Mucosa of rectum (tissue), 2 donors: ENCODE results near the gene ZNF436.

ENCODE experiments used
- H3K27ac ChIP-seq, 2 donors: one replicate each; pipeline ENCODE4 v1.7.0; 2013; ENCODE audit warnings: inconsistent platforms in 2 of 2, low read depth in 2 of 2, low read length in 2 of 2
- H3K27me3 ChIP-seq, 2 donors: one replicate each; pipeline ENCODE4 v1.7.0; 2013; ENCODE audit warnings: low read length in 2 of 2; ENCODE audit not compliant: control insufficient read depth in 2 of 2, insufficient read depth in 2 of 2
- H3K36me3 ChIP-seq, 2 donors: one replicate each; pipeline ENCODE4 v1.7.0; 2013; ENCODE audit warnings: low read length in 2 of 2; ENCODE audit not compliant: control insufficient read depth in 2 of 2, insufficient read depth in 2 of 2
- H3K4me1 ChIP-seq, 2 donors: one replicate each; pipeline ENCODE4 v1.7.0; 2013; ENCODE audit warnings: low read length in 2 of 2, mild to moderate bottlenecking in 1 of 2; ENCODE audit not compliant: control insufficient read depth in 2 of 2, insufficient read depth in 2 of 2
- H3K4me3 ChIP-seq, 2 donors: one replicate each; pipeline ENCODE4 v1.7.0; 2013; ENCODE audit warnings: low read length in 2 of 2
- H3K9ac ChIP-seq, 2 donors: one replicate each; pipeline ENCODE4 v1.7.0; 2013; ENCODE audit warnings: low read length in 2 of 2, low read depth in 1 of 2, mild to moderate bottlenecking in 1 of 2
- H3K9me3 ChIP-seq, 2 donors: one replicate each; pipeline ENCODE4 v1.7.0; 2013; ENCODE audit warnings: low read length in 2 of 2; ENCODE audit not compliant: control insufficient read depth in 2 of 2
- donor health status: healthy.
- donor health status: Normal muscosa, but diverticular disease.

Gene ZNF436

DNA sequence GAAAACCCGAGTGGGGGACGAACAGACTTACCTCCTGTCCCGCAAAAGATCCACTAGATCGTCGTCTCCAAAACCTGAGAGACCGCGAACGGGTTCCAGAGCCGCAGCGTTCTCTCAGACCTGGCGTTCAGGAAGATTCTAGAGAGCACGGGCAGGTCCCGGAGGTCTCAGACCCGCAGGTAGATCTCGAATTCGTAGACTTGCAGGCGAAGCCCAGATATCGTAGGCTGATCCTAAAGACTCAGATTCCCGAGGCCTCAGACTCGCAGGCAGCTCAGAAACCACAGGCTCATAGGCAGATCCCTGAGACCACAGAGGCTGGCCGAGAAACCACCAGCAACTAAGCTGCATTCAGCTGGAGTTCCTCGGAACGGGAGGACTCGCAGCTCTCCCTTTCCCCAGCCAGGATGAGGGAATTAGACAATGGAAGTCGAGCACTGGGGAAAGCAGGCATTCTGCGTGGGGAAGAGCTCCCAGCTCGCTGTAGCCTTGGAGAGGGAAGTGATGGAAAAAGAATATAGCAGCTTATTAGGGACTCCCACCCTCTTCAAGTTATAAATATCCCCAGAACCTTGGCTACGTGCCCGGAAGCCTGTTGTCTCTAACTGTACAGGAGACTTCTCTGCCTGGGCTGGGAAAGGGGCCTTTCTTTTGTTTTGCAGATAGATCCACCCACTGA lies at the start of gene ZNF436:
Gene ZNF436 (minus strand): TSS at position 502 of the 679 bp plus-strand sequence. CDS start 1,831 bp downstream, outside the sequence.
- H3K9ac ChIP-seq = peak within 1 kb of the TSS; percentile 94 to 100
- H3K36me3 ChIP-seq = peaks cover 8 to 9% of the 10 kb centered on the region in 2 donors
- peak within 1 kb of the TSS; percentile 83 to 96 for H3K4me3 ChIP-seq
- peak within 1 kb of the TSS; percentile 95 to 98 for H3K27ac ChIP-seq
- no peaks in the 10 kb centered on the region for H3K9me3 ChIP-seq
- no peaks in the 10 kb centered on the region for H3K27me3 ChIP-seq
- peaks cover 26 to 33% of the 10 kb centered on the region in 2 donors for H3K4me1 ChIP-seq

DNA sequence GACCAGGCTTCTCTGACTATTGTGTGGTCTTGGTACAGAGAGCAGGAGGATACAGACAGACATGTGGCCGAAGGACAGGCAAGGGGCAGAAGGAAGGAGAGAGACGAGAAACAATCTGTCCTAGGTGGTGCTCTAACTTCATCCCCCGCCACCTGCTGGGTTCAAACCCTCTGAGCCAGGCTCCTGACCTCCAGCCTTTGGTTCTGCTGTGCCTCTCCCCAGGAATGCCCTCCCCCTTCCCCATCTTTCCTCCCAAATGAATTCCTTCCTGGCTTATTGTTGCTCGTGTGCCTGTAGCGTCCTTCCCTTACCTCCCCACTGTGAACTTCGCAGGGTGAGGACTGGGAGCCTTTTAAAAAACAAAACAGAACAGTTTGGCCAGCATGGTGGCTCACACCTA lies 49.5 kb upstream of the ZNF436 start:
- no peak overlapping the region for H3K4me3 ChIP-seq
- no peaks in the 10 kb centered on the region for H3K27me3 ChIP-seq
- peaks cover 19 to 26% of the 10 kb centered on the region in 2 donors for H3K36me3 ChIP-seq
- H3K9ac ChIP-seq = no peak overlapping the region
- H3K4me1 ChIP-seq = peaks cover 30 to 34% of the 10 kb centered on the region in 2 donors
- no peak overlapping the region for H3K27ac ChIP-seq
- no peaks in the 10 kb centered on the region for H3K9me3 ChIP-seq

- H3K9me3 ChIP-seq = no peaks in the 10 kb centered on the region
- peaks cover 20 to 23% of the 10 kb centered on the region in 2 donors for H3K4me1 ChIP-seq
- H3K36me3 ChIP-seq = peaks cover 19 to 26% of the 10 kb centered on the region in 2 donors
- peak overlapping the region in 1 of 2 donors; percentile 38 for H3K9ac ChIP-seq
- no peak overlapping the region for H3K4me3 ChIP-seq
- H3K27me3 ChIP-seq = no peaks in the 10 kb centered on the region
- peak overlapping the region; percentile 7 to 10 for H3K27ac ChIP-seq
These were observed 47.9 kb upstream of the ZNF436 start for GRCh38 chr1:23417570-23417969.

DNA sequence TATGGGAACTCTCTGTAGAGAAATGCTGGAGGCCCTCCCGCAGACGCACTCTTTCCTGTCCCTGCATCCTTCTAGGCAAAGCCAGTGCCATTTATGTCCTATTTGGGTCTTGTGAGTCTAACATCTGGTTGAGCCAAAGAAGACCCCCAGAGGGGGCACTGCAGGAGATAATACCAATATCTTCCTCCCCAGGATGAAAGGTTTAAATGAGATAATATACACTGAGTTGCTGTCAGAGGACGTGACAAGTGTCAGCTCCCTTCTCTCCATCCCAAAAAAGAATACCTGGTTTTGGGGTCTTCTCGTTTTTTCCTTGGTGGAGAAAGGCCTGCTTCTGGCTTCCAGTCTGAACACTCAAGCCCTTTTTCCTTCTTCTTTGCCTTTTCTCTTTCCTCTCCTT lies 47.3 kb upstream of the ZNF436 start:
- Histone ChIP-seq H3K27ac (no peak overlapping the region), H3K27me3 (no peaks in the 10 kb centered on the region), H3K9me3 (no peaks in the 10 kb centered on the region), H3K9ac (no peak overlapping the region), H3K4me1 (peaks cover 14 to 17% of the 10 kb centered on the region in 2 donors), H3K36me3 (peaks cover 19 to 26% of the 10 kb centered on the region in 2 donors), H3K4me3 (no peak overlapping the region)

- H3K9ac ChIP-seq = no peak overlapping the region
- no peaks in the 10 kb centered on the region for H3K27me3 ChIP-seq
- H3K27ac ChIP-seq = no peak overlapping the region
- H3K4me1 ChIP-seq = peaks cover 7 to 9% of the 10 kb centered on the region in 2 donors
- peaks cover 20 to 33% of the 10 kb centered on the region in 2 donors for H3K36me3 ChIP-seq
- H3K4me3 ChIP-seq = no peak overlapping the region
- no peaks in the 10 kb centered on the region for H3K9me3 ChIP-seq
These were observed 39.2 kb upstream of the ZNF436 start for GRCh38 chr1:23408797-23409290.

DNA sequence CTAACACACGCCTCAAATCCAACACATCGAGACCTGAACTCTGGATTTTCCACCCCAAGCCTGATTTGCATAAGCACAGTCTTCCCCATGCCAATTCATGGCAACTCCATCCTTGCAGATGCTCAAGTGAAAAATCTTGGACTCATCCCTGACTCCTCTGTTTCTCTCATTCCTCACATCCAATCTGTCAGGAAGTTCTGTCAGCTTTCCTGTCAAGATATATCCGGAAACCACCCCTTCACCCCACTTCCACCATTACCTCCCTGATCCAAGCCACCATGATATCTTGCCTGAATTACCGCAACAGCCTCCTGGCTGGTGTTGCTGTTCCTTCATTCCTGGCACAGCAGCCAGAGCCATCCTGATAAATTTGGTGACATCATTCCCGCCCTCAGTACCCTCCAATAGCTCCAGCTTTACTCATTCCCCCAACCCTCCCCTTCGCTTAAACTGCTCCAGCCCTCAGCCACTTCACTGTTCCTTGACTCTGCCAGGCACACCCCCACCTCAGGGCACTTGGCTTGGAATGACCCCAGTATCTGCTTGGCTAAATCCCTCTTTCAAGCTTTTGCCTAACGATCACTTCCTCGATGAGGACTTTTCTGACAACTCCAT lies 37.5 kb upstream of the ZNF436 start:
- Histone ChIP-seq H3K36me3 (peaks cover 20 to 34% of the 10 kb centered on the region in 2 donors), H3K4me3 (no peak overlapping the region), H3K27ac (no peak overlapping the region), H3K9ac (no peak overlapping the region), H3K9me3 (no peaks in the 10 kb centered on the region), H3K27me3 (no peaks in the 10 kb centered on the region), H3K4me1 (peaks cover 20 to 26% of the 10 kb centered on the region in 2 donors)

GRCh38 chr1:23405946-23406345 lies 36.3 kb upstream of the ZNF436 start:
- no peak overlapping the region for H3K9ac ChIP-seq
- peaks cover 18 to 43% of the 10 kb centered on the region in 2 donors for H3K36me3 ChIP-seq
- no peak overlapping the region for H3K27ac ChIP-seq
- H3K4me3 ChIP-seq = no peak overlapping the region
- peaks cover 20 to 27% of the 10 kb centered on the region in 2 donors for H3K4me1 ChIP-seq
- no peaks in the 10 kb centered on the region for H3K27me3 ChIP-seq
- no peaks in the 10 kb centered on the region for H3K9me3 ChIP-seq

DNA sequence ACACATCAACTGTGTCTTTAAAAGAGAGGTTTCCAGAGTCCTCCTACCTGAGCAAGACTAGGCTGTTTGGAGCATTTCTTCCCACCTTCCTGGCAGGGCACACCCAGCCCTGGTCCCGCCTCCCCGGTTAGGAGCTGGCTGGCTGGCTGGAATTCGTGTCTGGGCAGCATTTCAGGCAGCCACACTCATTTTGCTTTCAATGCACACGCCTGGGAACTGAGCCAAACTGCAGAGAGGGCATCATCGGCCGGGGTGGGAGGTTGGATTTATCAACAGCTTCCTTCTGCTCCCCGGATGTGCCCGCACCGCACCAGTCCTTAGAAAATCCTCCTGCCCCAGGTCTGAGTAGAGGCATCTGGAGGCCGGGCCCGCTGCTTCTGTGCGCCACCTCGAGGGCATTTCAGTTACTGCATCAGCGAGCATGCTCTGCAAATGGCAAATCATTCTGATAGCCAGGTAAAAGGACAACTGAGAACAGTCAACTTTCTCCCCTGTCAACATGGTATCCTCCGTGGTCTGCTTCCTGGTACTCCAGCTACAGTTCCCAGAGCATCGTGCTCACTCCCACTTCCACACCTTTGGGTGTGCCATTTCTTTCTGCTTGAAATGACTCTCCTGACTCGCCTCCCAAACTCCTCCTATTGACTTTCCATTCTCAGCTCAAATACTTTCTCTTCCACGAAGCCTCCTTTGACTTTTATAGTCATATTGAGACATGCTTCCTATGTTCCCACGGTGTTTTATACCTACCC lies 34.3 kb upstream of the ZNF436 start:
- Histone ChIP-seq H3K4me3 (peak overlapping the region; percentile 18 to 49), H3K9me3 (no peaks in the 10 kb centered on the region), H3K27ac (peak overlapping the region; percentile 67 to 84), H3K4me1 (peaks cover 20 to 27% of the 10 kb centered on the region in 2 donors), H3K27me3 (no peaks in the 10 kb centered on the region), H3K9ac (peak overlapping the region; percentile 42 to 45), H3K36me3 (peaks cover 16 to 35% of the 10 kb centered on the region in 2 donors)

- Histone ChIP-seq H3K4me1 (peaks cover 20 to 27% of the 10 kb centered on the region in 2 donors), H3K27me3 (no peaks in the 10 kb centered on the region), H3K9me3 (no peaks in the 10 kb centered on the region), H3K4me3 (peak overlapping the region; percentile 18 to 49), H3K27ac (peak overlapping the region; percentile 67 to 84), H3K36me3 (peaks cover 11 to 30% of the 10 kb centered on the region in 2 donors), H3K9ac (peak overlapping the region; percentile 42 to 45)
These were observed 33.7 kb upstream of the ZNF436 start for GRCh38 chr1:23403355-23403734.

GRCh38 chr1:23403038-23403336 lies 33.4 kb upstream of the ZNF436 start:
- Histone ChIP-seq H3K4me3 (no peak overlapping the region), H3K9ac (peak overlapping the region in 1 of 2 donors; percentile 45), H3K27ac (peak overlapping the region; percentile 67 to 84), H3K9me3 (no peaks in the 10 kb centered on the region), H3K4me1 (peaks cover 20 to 27% of the 10 kb centered on the region in 2 donors), H3K27me3 (no peaks in the 10 kb centered on the region), H3K36me3 (peaks cover 9 to 26% of the 10 kb centered on the region in 2 donors)
